Mesendoderm (in vitro differentiated cells): ENCODE data around the gene DAB2IP.

ENCODE experiments used
- DNase-seq: peaks from one replicate; pipeline ENCODE4 v3.0.0; 2013
- H2AK5ac ChIP-seq: 2 replicates; pipeline ENCODE4 v1.6.1; 2013; ENCODE audit warnings: low read length, inconsistent platforms
- H2BK120ac ChIP-seq: 2 replicates; pipeline ENCODE4 v1.6.1; 2013; ENCODE audit warnings: low read depth, mild to moderate bottlenecking, low read length, moderate library complexity, mixed read lengths
- H2BK15ac ChIP-seq: replicated peaks from 2 replicates; pipeline ENCODE4 v1.6.1; 2013; ENCODE audit warnings: low read depth, mild to moderate bottlenecking, moderate library complexity
- H2BK5ac ChIP-seq: 2 replicates; pipeline ENCODE4 v1.6.1; 2013; ENCODE audit warnings: low read length, inconsistent platforms
- H3K18ac ChIP-seq: 2 replicates; pipeline ENCODE4 v1.6.1; 2013; ENCODE audit warnings: mild to moderate bottlenecking, low read length, mixed read lengths
- H3K23ac ChIP-seq: one replicate; pipeline ENCODE4 v1.6.1; 2013; ENCODE audit warnings: low read length
- H3K27ac ChIP-seq: 2 replicates; pipeline ENCODE4 v1.5.1; 2013; ENCODE audit warnings: low read depth, mild to moderate bottlenecking, inconsistent platforms, low read length, moderate library complexity
- H3K27me3 ChIP-seq: 2 replicates; pipeline ENCODE4 v1.6.1; 2013; ENCODE audit warnings: low read length, control low read depth, mild to moderate bottlenecking, inconsistent platforms; ENCODE audit not compliant: insufficient read depth, poor library complexity
- H3K36me3 ChIP-seq: 2 replicates; pipeline ENCODE4 v1.6.1; 2013; ENCODE audit warnings: low read length, inconsistent platforms; ENCODE audit not compliant: control insufficient read depth, insufficient read depth
- H3K4ac ChIP-seq: one replicate; pipeline ENCODE4 v1.6.1; 2013; ENCODE audit warnings: low read depth, mild to moderate bottlenecking, low read length, moderate library complexity
- H3K4me1 ChIP-seq: 2 replicates; pipeline ENCODE4 v1.6.1; 2013; ENCODE audit warnings: low read depth, low read length, inconsistent platforms; ENCODE audit not compliant: control insufficient read depth
- H3K4me2 ChIP-seq: 2 replicates; pipeline ENCODE4 v1.6.1; 2013; ENCODE audit warnings: low read length
- H3K4me3 ChIP-seq: 2 replicates; pipeline ENCODE4 v1.5.1; 2013; ENCODE audit warnings: mild to moderate bottlenecking, low read length
- H3K56ac ChIP-seq: one replicate; pipeline ENCODE4 v1.6.1; 2013; ENCODE audit warnings: low read length
- H3K79me1 ChIP-seq: 2 replicates; pipeline ENCODE4 v1.6.1; 2013; ENCODE audit warnings: low read length, inconsistent platforms
- H3K79me2 ChIP-seq: 2 replicates; pipeline ENCODE4 v1.6.1; 2013; ENCODE audit warnings: mild to moderate bottlenecking, low read length; ENCODE audit not compliant: control insufficient read depth, insufficient read depth
- H3K9ac ChIP-seq: 2 replicates; pipeline ENCODE4 v1.6.1; 2013; ENCODE audit warnings: low read length, inconsistent platforms
- H4K5ac ChIP-seq: one replicate; pipeline ENCODE4 v1.6.1; 2013; ENCODE audit warnings: low read length
- H4K8ac ChIP-seq: one replicate; pipeline ENCODE4 v1.6.1; 2013; ENCODE audit warnings: low read depth, mild to moderate bottlenecking, control low read depth, low read length, moderate library complexity
- WGBS: extraction: QIAGEN DNeasy Blood & Tissue Kit; methylation state at CpG from one replicate; pipeline ENCODE4 v1.1.7; 2013; ENCODE audit warnings: low lambda C conversion rate, missing lambda C conversion rate; ENCODE audit not compliant: insufficient coverage; ENCODE audit errors: extremely low coverage; 5-methylcytosine and 5-hydroxymethylcytosine counted together

The DAB2IP gene

DNA sequence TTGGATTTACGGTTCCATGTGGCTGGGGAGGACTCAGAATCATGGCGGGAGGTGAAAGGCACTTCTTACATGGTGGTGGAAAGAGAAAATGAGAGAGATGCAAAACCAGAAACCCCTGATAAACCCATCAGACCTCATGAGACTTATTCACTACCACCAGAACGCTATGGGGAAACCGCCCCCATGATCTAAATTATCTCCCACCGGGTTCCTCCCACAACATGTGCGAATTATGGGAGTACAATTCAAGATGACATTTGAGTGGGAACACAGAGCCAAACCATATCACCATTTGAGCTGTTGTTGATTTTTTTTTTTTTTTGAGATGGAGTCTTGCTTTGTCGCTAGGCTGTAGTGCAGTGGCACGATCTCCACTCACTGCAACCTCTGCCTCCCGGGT is 16.5 kb downstream of the DAB2IP start:
- H3K4me2 ChIP-seq = no peak overlapping the region
- WGBS = no CpG with 5 or more reads among the region's 9 CpGs
- no peak overlapping the region for H2BK15ac ChIP-seq
- H3K56ac ChIP-seq = no peak overlapping the region
- no peak for DNase-seq
- no peak overlapping the region for H3K18ac ChIP-seq
- peaks cover 8% of the 10 kb centered on the region for H3K4me1 ChIP-seq
- no peaks in the 10 kb centered on the region for H3K36me3 ChIP-seq
- H3K23ac ChIP-seq = no peak overlapping the region
- H3K9ac ChIP-seq = no peak overlapping the region
- H4K5ac ChIP-seq = no peak overlapping the region
- H3K27ac ChIP-seq = no peak overlapping the region
- H3K79me1 ChIP-seq = peaks cover 6% of the 10 kb centered on the region
- no peak overlapping the region for H2BK120ac ChIP-seq
- no peak overlapping the region for H3K4ac ChIP-seq
- H4K8ac ChIP-seq = no peak overlapping the region
- H3K27me3 ChIP-seq = no peaks in the 10 kb centered on the region
- H2AK5ac ChIP-seq = no peak overlapping the region
- no peak overlapping the region for H2BK5ac ChIP-seq
- H3K4me3 ChIP-seq = no peak overlapping the region
- H3K79me2 ChIP-seq = peaks cover 2% of the 10 kb centered on the region

DNA sequence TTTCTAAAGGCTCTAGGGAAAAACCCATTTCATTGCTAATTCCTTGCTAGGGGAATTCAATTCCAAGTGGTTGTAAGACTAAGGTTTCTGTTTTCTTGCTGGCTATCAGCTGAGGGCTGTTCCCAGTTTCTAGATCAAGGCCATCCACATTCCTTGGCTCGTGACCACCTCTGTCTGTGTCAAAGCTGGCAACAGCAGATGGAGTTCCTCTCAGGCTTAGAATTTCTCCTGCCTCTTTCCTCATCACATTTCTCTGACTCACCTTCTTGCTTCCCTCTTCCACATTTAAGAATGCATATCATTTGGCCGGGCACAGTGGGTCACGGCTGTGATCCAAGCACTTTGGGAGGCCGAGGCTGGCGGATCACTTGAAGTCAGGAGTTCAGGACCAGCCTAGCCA is 19.0 kb downstream of the DAB2IP start:
- no peak overlapping the region for H4K8ac ChIP-seq
- H3K18ac ChIP-seq = no peak overlapping the region
- H3K9ac ChIP-seq = no peak overlapping the region
- no peak overlapping the region for H3K4me2 ChIP-seq
- H3K4me1 ChIP-seq = peaks cover 8% of the 10 kb centered on the region
- no peaks in the 10 kb centered on the region for H3K36me3 ChIP-seq
- no peak overlapping the region for H2BK15ac ChIP-seq
- no peak overlapping the region for H2BK5ac ChIP-seq
- H3K23ac ChIP-seq = no peak overlapping the region
- H3K56ac ChIP-seq = no peak overlapping the region
- H2BK120ac ChIP-seq = no peak overlapping the region
- no CpG with 5 or more reads among the region's 5 CpGs for WGBS
- H3K27ac ChIP-seq = no peak overlapping the region
- H2AK5ac ChIP-seq = no peak overlapping the region
- no peak overlapping the region for H4K5ac ChIP-seq
- peaks cover 9% of the 10 kb centered on the region for H3K79me1 ChIP-seq
- H3K4ac ChIP-seq = no peak overlapping the region
- no peak for DNase-seq
- H3K4me3 ChIP-seq = no peak overlapping the region
- H3K27me3 ChIP-seq = no peaks in the 10 kb centered on the region
- H3K79me2 ChIP-seq = peaks cover 4% of the 10 kb centered on the region

DNA sequence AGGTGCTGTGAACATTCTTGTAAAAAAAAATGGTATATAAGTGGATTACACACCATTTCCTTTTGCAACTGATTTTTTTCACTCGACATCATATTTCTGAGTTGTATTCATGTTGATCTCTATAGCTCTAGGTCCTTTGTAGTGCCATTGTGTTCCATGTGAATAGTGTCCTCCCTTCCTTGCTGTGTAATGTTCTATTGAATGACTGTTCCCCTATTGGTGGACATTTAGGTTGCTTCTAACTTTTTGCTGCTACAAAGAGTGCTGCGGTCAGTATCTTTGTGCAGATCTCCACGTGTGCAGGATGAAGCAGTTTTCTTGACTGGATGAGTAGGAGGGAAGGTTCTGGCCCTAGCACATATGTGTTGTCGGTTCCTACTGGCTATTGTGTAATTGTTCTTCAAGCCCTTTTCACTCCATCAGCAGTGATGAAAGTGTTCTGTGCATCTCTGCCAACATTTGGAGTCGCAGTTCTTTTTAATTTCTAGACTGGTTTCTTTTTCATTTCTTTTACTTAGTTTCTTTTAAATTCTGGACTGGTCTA is 20.2 kb downstream of the DAB2IP start:
- Histone ChIP-seq H2BK120ac (no peak overlapping the region), H4K8ac (no peak overlapping the region), H4K5ac (no peak overlapping the region), H2BK5ac (no peak overlapping the region), H3K27me3 (no peaks in the 10 kb centered on the region), H2AK5ac (no peak overlapping the region), H3K79me2 (peaks cover 9% of the 10 kb centered on the region), H2BK15ac (no peak overlapping the region), H3K4ac (no peak overlapping the region), H3K23ac (no peak overlapping the region), H3K9ac (no peak overlapping the region), H3K36me3 (no peaks in the 10 kb centered on the region), H3K79me1 (peaks cover 20% of the 10 kb centered on the region), H3K4me2 (no peak overlapping the region), H3K27ac (no peak overlapping the region), H3K56ac (no peak overlapping the region), H3K4me3 (no peak overlapping the region), H3K18ac (no peak overlapping the region), H3K4me1 (peaks cover 16% of the 10 kb centered on the region)
- no CpG with 5 or more reads among the region's 5 CpGs for WGBS
- DNase-seq = no peak

DNA sequence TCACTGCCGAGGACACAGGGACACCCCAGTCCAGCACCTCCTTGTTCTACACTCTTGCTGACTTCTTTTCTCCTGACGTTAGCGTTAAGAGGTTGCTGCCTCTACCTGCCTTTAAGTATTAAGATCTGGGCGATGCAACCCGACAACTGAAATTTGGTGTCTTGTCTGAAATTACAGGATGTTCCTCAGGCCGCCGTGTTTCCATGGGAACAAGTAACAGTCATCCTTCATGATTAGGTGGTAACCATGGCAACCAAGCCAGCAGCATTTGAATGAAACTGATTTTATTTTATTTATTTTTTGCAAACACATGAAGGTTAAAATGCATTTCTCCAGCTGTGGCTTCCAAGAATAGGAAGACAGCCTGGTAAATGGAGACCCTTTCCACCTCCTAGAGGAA is 20.8 kb downstream of the DAB2IP start:
- no peak overlapping the region for H3K23ac ChIP-seq
- H3K18ac ChIP-seq = no peak overlapping the region
- no peaks in the 10 kb centered on the region for H3K27me3 ChIP-seq
- no peak overlapping the region for H4K5ac ChIP-seq
- H3K9ac ChIP-seq = no peak overlapping the region
- WGBS = no CpG with 5 or more reads among the region's 7 CpGs
- H2BK5ac ChIP-seq = no peak overlapping the region
- no peak overlapping the region for H2AK5ac ChIP-seq
- no peak overlapping the region for H3K4ac ChIP-seq
- no peak overlapping the region for H2BK120ac ChIP-seq
- H3K79me2 ChIP-seq = peaks cover 9% of the 10 kb centered on the region
- no peak overlapping the region for H3K4me3 ChIP-seq
- H3K4me2 ChIP-seq = no peak overlapping the region
- no peak overlapping the region for H4K8ac ChIP-seq
- no peaks in the 10 kb centered on the region for H3K36me3 ChIP-seq
- no peak overlapping the region for H2BK15ac ChIP-seq
- peak; percentile 82 for DNase-seq
- no peak overlapping the region for H3K56ac ChIP-seq
- H3K79me1 ChIP-seq = peaks cover 21% of the 10 kb centered on the region
- H3K27ac ChIP-seq = no peak overlapping the region
- H3K4me1 ChIP-seq = peaks cover 16% of the 10 kb centered on the region

DNA sequence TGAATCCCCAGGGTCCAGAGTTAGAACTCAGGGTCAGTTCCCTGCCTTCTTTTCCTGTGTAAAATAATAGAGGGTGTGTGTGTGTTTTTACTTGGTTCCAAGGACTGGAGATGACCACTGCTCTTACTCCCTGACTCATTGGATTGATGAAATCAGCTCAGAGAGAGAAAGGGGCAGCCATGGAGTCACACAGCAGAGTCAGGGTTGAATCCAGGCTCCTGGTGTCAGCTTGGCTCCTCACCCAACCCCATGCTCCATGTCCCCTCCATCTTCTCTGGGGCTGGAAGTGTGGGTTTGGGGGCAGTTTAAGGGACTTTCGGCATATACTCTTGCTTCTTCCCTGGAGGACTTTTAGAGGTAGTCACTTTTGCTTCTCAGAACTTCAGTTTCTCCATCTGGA is 21.6 kb downstream of the DAB2IP start:
- no peak for DNase-seq
- Histone ChIP-seq H3K9ac (no peak overlapping the region), H2BK15ac (no peak overlapping the region), H4K5ac (no peak overlapping the region), H3K36me3 (no peaks in the 10 kb centered on the region), H3K27ac (no peak overlapping the region), H2BK120ac (no peak overlapping the region), H3K23ac (no peak overlapping the region), H2AK5ac (no peak overlapping the region), H3K27me3 (no peaks in the 10 kb centered on the region), H3K4me3 (no peak overlapping the region), H3K4me1 (peaks cover 16% of the 10 kb centered on the region), H3K56ac (no peak overlapping the region), H2BK5ac (no peak overlapping the region), H3K4me2 (no peak overlapping the region), H4K8ac (no peak overlapping the region), H3K18ac (no peak overlapping the region), H3K79me2 (peaks cover 9% of the 10 kb centered on the region), H3K4ac (no peak overlapping the region), H3K79me1 (peaks cover 21% of the 10 kb centered on the region)
- no CpG with 5 or more reads among the region's 1 CpG for WGBS

DNA sequence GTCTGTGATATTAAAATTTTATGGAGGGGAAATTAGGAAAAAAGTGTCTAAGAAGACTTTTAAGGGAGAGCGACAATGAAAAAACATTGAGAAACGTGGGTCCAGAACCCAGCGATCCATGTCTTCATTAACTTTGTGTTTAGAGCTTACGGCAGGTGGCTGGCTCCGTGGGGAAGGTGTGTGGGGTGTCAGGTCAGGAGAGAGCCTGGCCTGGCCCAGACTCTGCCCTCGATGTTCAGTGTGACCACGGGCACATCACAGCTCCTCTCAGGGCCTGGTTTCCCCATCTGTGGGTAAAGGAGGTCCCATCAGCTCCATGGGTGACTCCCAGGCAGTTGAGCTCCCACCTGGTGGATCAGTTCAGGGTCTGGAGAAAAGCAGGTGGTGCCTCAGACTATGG is 22.1 kb downstream of the DAB2IP start:
- Histone ChIP-seq H3K23ac (peak overlapping the region; percentile 20), H4K5ac (no peak overlapping the region), H2BK15ac (no peak overlapping the region), H3K4me2 (no peak overlapping the region), H3K79me1 (peaks cover 21% of the 10 kb centered on the region), H3K79me2 (peaks cover 9% of the 10 kb centered on the region), H3K4ac (no peak overlapping the region), H3K4me3 (no peak overlapping the region), H3K36me3 (no peaks in the 10 kb centered on the region), H3K9ac (no peak overlapping the region), H3K4me1 (peaks cover 16% of the 10 kb centered on the region), H2BK120ac (no peak overlapping the region), H2BK5ac (no peak overlapping the region), H3K27ac (no peak overlapping the region), H3K56ac (no peak overlapping the region), H3K18ac (no peak overlapping the region), H3K27me3 (no peaks in the 10 kb centered on the region), H2AK5ac (no peak overlapping the region), H4K8ac (no peak overlapping the region)
- DNase-seq = no peak
- no CpG with 5 or more reads among the region's 7 CpGs for WGBS
